ENCODE results near the gene COPB2. TPM values are rescaled to one million over a fixed set of nuclear protein-coding genes. Genes with fewer than 3 reads are reported as not detected.

Gene COPB2
- polyA plus RNA-seq, 1 donor (not counting 4 experiments of a cell fraction or from before 2014, with no cell fraction given): 149 TPM

- no peak overlapping the region for H3K4me2 ChIP-seq (ENCODE audit: control insufficient read depth, extremely low read depth, insufficient read depth, low read depth, low read length)
- H3K9me3 ChIP-seq (ENCODE audit: control insufficient read depth, low read depth, low read length): no peaks in the 10 kb centered on the region
- H3K9me1 ChIP-seq (ENCODE audit: control insufficient read depth, extremely low read depth, insufficient read depth, low read length): no peaks in the 10 kb centered on the region
- H3K4me1 ChIP-seq (ENCODE audit: control insufficient read depth, extremely low read depth, insufficient read depth, low read length): peaks cover 18% of the 10 kb centered on the region
- H2AFZ ChIP-seq (ENCODE audit: control insufficient read depth, low read length): no peak overlapping the region
- H3K36me3 ChIP-seq (ENCODE audit: control insufficient read depth in 2 of 2, extremely low read depth in 1 of 2, insufficient read depth in 2 of 2, low read length in 2 of 2): no peaks in the 10 kb centered on the region
- no peak for DNase-seq (ENCODE audit: low read depth, low spot score)
- H3K4me3 ChIP-seq (ENCODE audit: control insufficient read depth in 2 of 3, extremely low read depth in 1 of 3, insufficient read depth in 2 of 3, low read depth in 1 of 3, low read length in 3 of 3): no peak overlapping the region
- no peaks in the 10 kb centered on the region for H4K20me1 ChIP-seq (ENCODE audit: control insufficient read depth, extremely low read depth, insufficient read depth, low read length)
- TF ChIP-seq CTCF (optimal IDR thresholded peaks at IDR 0.05 in 1 of 3, IDR thresholded peaks at IDR 0.05 in 1 of 3, conservative IDR thresholded peaks at IDR 0.05 in 1 of 3; ENCODE audit: extremely low read depth in 1 of 3, insufficient read depth in 2 of 3, low read length in 3 of 3): no peak
- TF ChIP-seq EZH2 (IDR thresholded peaks at IDR 0.05; ENCODE audit: low read length): no peak
- no peak overlapping the region for H3K9ac ChIP-seq (ENCODE audit: control insufficient read depth, extremely low read depth, insufficient read depth, low read length)
- peaks cover 15% of the 10 kb centered on the region for H3K27me3 ChIP-seq (ENCODE audit: control insufficient read depth, extremely low read depth, insufficient read depth, low read length)
- no peak overlapping the region for H3K27ac ChIP-seq (ENCODE audit: control insufficient read depth, insufficient read depth, low read length)
- FAIRE-seq: no peak
- dilution Hi-C loops (cut with MboI; ENCODE audit: extremely low pct_ligation_motif_present, low sequenced_read_pairs): loop anchor here (25.0 kb wide), 2 partner anchors 206 to 381 kb away; partner anchors contain the start of genes FOXL2 and FOXL2NB
- H3K79me2 ChIP-seq (ENCODE audit: control insufficient read depth, insufficient read depth, low read length): no peaks in the 10 kb centered on the region
These were observed 71.6 kb downstream of the COPB2 start for GRCh38 chr3:139317660-139318430.

GRCh38 chr3:139317215-139317614 is 72.2 kb downstream of the COPB2 start:
- H3K4me2 ChIP-seq (ENCODE audit: control insufficient read depth, extremely low read depth, insufficient read depth, low read depth, low read length): no peak overlapping the region
- no peak overlapping the region for H3K9ac ChIP-seq (ENCODE audit: control insufficient read depth, extremely low read depth, insufficient read depth, low read length)
- no peaks in the 10 kb centered on the region for H3K79me2 ChIP-seq (ENCODE audit: control insufficient read depth, insufficient read depth, low read length)
- H2AFZ ChIP-seq (ENCODE audit: control insufficient read depth, low read length): no peak overlapping the region
- TF ChIP-seq EZH2 (IDR thresholded peaks at IDR 0.05; ENCODE audit: low read length) (no peak), CTCF (optimal IDR thresholded peaks at IDR 0.05 in 1 of 3, IDR thresholded peaks at IDR 0.05 in 1 of 3, conservative IDR thresholded peaks at IDR 0.05 in 1 of 3; ENCODE audit: extremely low read depth in 1 of 3, insufficient read depth in 2 of 3, low read length in 3 of 3) (no peak)
- FAIRE-seq: no peak
- no peaks in the 10 kb centered on the region for H3K36me3 ChIP-seq (ENCODE audit: control insufficient read depth in 2 of 2, extremely low read depth in 1 of 2, insufficient read depth in 2 of 2, low read length in 2 of 2)
- no peak overlapping the region for H3K4me3 ChIP-seq (ENCODE audit: control insufficient read depth in 2 of 3, extremely low read depth in 1 of 3, insufficient read depth in 2 of 3, low read depth in 1 of 3, low read length in 3 of 3)
- no peaks in the 10 kb centered on the region for H3K9me3 ChIP-seq (ENCODE audit: control insufficient read depth, low read depth, low read length)
- no peaks in the 10 kb centered on the region for H4K20me1 ChIP-seq (ENCODE audit: control insufficient read depth, extremely low read depth, insufficient read depth, low read length)
- H3K27ac ChIP-seq (ENCODE audit: control insufficient read depth, insufficient read depth, low read length): no peak overlapping the region
- peaks cover 15% of the 10 kb centered on the region for H3K27me3 ChIP-seq (ENCODE audit: control insufficient read depth, extremely low read depth, insufficient read depth, low read length)
- dilution Hi-C loops (cut with MboI; ENCODE audit: extremely low pct_ligation_motif_present, low sequenced_read_pairs): loop anchor here (25.0 kb wide), 2 partner anchors 205 to 380 kb away; partner anchors contain the start of genes FOXL2 and FOXL2NB
- no peaks in the 10 kb centered on the region for H3K9me1 ChIP-seq (ENCODE audit: control insufficient read depth, extremely low read depth, insufficient read depth, low read length)
- no peak for DNase-seq (ENCODE audit: low read depth, low spot score)
- H3K4me1 ChIP-seq (ENCODE audit: control insufficient read depth, extremely low read depth, insufficient read depth, low read length): peaks cover 22% of the 10 kb centered on the region
